Measurements from ENCODE around the gene SMARCD1.
"Not testable (repeated sequence)": the region's sequence is repeated elsewhere in the genome, so short reads cannot be mapped to it uniquely, and the experiment has no call there.

The SMARCD1 gene

DNA sequence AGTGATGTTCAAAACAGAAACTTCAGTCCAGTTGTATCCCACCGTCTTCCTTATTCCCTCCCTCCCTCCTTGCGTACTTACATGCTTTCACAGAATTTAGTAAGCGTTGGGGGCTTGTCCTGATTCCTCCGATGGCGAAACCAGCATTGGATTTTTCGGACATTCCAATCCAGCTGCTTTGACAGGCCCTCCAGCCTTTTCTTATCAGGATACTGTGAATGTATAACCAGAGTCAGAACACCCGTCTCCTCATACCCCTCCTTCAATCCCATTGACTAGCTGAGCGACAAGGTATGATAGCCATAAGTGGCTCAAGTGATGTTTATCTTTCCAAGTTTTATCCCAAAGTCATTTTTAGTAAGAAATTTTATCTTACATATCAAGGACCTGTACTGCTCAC lies 57.9 kb downstream of the SMARCD1 start:
- DNase-seq (ENCODE audit: low spot score): no peak

DNA sequence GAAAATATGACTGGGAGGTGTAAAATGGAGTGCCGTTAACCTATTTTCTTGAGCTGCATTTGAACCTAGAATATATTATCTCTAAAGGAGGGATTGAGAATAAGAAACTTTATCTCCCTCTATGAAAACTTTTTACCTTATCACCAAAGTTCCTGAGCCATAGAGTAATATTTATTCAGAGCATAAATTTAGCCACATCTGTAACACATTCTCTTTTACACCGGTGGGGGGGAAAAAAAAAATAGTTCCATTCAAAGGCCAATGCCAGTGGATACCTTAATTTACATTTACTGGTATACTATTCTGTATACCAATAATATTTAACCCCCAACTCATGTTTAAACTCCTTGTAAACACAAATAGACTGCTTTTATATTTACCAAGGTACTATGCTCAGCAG lies 60.3 kb downstream of the SMARCD1 start:
- no peak for DNase-seq (ENCODE audit: low spot score)

DNA sequence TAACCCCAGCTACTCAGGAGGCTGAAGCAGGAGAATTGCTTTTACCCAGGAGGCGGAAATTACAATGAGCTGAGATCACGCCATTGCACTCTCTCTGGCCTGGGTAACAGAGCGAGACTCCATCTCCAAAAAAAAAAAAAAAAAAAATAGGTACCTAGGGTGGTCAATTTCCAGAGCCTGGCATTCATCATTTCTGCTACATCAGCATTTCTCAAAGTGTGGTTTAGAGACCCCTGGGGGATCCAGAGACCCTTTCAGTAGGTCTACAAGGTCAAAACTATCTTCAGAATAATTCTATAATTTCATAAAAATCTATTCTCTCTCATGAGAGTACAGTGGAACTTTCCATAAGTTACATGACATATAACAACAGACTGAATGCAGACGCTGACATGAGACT lies 62.1 kb downstream of the SMARCD1 start:
- DNase-seq (ENCODE audit: low spot score): no peak

DNA sequence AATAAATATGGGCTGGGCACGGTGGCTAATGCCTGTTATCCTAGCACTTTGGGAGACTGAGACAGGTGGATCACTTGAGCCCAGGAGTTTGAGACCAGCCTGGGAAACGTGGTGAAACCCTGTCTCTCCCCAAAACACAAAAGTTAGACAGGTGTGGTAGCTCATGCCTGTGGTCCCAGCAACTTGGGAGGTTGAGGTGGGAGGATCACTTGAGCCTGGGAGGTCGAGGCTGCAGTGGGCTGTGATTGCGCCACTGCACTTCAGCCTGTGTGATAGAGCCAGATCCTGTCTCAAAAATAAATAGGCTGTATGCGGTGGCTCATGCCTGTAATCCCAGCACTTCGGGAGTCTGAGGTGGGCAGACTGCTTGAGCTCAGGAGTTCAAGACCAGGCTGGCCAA lies 62.9 kb downstream of the SMARCD1 start:
- not testable (repeated sequence) for DNase-seq (ENCODE audit: low spot score)

DNA sequence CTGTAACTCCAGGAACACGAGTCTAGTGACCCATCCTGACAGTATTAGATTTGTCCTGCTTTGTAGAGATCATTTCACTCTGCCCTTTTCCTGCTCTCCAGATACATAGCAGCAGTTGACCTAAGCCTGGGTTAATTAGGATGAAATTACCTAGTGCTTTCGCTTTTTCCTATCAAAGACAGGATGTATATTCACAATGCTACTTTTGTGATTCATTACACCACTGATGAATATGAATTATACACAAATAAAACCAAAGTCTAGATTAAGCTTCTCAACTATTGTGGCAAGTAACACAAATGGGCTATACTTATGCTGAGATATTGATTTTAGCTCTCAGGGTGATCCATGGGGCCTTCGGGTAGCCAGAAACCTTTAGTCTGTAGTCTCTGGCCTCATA lies 64.2 kb downstream of the SMARCD1 start:
- DNase-seq (ENCODE audit: low spot score): no peak
